ENCODE measurements around the gene BLOC1S3.
"Not testable (repeated sequence)": the region's sequence is repeated elsewhere in the genome, so short reads cannot be mapped to it uniquely, and the experiment has no call there.

BLOC1S3 gene

DNA sequence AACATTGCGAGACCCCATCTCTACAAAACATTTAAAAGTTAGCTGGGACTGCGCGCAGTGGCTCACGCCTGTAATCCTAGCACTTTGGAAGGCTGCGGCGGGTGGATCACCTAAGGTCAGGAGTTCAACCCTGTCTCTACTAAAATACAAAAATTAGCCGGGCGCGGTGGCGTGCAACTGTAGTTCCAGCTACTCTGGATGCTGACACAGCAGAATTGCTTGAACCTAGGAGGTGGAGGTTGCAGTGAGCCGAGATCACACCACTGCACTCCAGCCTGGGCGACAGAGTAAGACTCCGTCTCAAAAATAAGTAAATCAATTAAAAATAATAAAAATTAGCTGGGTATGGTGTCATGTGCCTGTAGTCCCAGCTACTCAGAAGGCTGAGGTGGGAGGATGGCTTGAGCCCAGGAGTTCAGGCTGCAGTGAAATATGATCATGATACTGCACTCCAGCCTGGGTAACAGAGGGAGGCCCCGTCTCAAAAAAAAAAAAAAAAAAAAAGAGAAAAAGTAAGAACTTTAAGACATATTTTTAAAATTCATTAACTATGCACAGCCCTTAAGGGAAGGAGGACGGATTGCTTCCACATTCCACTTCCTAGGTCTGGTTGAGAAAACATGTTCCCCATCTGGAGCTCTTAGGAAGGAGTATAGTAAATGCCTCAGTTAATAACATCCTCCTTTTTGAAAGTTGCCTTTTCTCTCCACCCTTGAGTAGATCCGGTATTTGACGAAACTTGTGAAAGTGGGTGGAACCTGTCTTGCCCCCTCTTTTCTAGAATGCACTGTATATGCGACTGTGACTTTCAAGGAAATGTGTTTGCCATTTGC is 40.5 kb downstream of the BLOC1S3 start:
- no peak overlapping the region for H3K4me3 ChIP-seq (ENCODE audit: low read depth, low read length)

DNA sequence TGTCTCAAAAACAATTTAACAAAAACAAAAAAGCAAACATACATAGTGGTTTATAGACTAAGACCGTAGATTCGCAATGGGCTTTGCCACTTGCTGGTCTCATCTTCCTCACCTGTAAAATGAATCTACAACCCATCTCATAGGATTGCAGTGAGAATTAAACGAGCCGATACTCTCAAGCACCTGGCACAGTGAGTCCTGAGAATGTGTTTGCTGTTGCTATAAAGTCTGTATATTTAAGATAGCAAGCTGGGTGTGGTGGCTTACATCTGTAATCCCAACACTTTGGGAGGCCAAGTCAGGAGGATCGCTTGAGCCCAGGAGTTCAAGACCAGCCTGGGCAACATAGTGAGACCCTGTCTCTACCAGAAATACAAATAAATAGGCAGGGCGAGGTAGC is 44.1 kb downstream of the BLOC1S3 start:
- H3K4me3 ChIP-seq (ENCODE audit: low read depth, low read length), result no peak overlapping the region

DNA sequence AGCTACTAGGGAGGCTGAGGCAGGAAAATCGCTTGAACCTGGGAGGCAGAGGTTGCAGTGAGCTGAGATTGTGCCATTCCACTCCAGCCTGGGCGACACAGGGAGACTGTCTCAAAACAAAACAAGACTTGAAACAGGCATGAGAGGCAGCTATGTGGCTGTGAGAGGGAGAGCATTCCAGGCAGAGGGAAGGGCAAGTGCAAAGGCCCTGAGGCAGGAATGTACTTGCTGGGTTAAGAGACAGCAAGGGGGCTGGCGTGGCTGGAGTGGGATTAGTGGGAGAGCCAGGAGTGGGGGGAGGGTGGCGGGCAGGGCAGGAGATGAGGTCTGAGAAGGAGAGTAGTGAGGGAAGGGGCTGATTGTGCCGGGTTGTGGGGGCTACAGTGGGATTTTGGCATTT is 45.3 kb downstream of the BLOC1S3 start:
- H3K4me3 ChIP-seq (ENCODE audit: low read depth, low read length), result no peak overlapping the region

DNA sequence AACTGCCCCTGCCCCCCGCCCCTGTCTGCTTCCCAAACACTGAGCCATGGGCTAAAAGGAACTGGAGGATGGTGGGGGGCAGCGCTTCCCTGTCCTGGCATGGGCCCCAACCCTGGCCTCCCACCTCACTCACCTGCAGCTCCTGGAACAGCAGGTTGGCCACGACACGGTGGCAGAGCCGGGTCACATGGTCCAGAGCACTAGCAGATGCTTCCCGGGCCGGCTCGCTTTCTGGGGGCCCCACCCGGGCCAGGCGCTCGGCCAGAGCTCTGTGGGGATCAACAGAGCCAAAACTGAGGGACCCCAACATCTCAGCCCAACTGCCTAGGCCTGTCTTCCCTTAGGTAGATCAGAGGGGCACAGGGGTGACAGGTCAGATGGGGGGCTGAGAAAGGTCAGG is 46.1 kb downstream of the BLOC1S3 start:
- H3K4me3 ChIP-seq (ENCODE audit: low read depth, low read length), result no peak overlapping the region

DNA sequence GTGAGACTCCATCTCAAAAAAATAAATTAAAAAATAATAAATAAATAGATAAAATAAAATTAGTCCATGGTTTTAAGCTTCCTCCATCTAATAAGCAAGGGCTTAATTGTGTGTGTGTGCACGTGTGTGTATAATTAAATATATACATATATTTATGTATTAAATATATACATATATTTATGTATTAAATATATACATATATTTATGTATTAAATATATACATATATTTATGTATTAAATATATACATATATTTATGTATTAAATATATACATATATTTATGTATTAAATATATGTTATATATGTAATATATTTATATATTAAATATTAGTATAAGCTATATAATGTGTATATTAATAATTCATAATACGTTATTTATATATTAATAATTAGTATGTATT is 50.5 kb downstream of the BLOC1S3 start:
- not testable (repeated sequence) for H3K4me3 ChIP-seq (ENCODE audit: low read depth, low read length)
